KMS-11 (cell line): ENCODE results near the gene ISOC1.

ENCODE experiments used
- H2AFZ ChIP-seq: fragments of 200-600 bp; sonication (generic); 2 replicates; pipeline ENCODE4 v1.6.1; 2016; ENCODE audit warnings: antibody characterized with exemption, mixed run types, low read depth
- H3K27ac ChIP-seq: fragments of 200-600 bp; sonication (generic); 2 replicates; pipeline ENCODE4 v1.6.1; 2016; ENCODE audit warnings: mild to moderate bottlenecking, mixed run types
- H3K27me3 ChIP-seq: fragments of 200-600 bp; sonication (generic); 2 replicates; pipeline ENCODE4 v1.6.1; 2017; ENCODE audit warnings: mild to moderate bottlenecking, low read depth, mixed run types, moderate library complexity; ENCODE audit not compliant: insufficient read depth
- H3K36me3 ChIP-seq: fragments of 200-600 bp; sonication (generic); 2 replicates; pipeline ENCODE4 v1.6.1; 2017; ENCODE audit warnings: mild to moderate bottlenecking, mixed run types; ENCODE audit not compliant: insufficient read depth
- H3K4me1 ChIP-seq: fragments of 200-600 bp; sonication (generic); 2 replicates; pipeline ENCODE4 v1.6.1; 2016; ENCODE audit warnings: mild to moderate bottlenecking, low read depth, mixed run types; ENCODE audit not compliant: poor library complexity, severe bottlenecking
- H3K4me2 ChIP-seq: fragments of 200-600 bp; sonication (generic); 2 replicates; pipeline ENCODE4 v1.7.0; 2016; ENCODE audit warnings: mild to moderate bottlenecking, mixed run types
- H3K4me3 ChIP-seq: fragments of 200-600 bp; sonication (generic); IDR thresholded peaks from 2 replicates; pipeline ENCODE4 v1.6.1; 2017; ENCODE audit warnings: low read depth, low read length, mixed read lengths; ENCODE audit not compliant: insufficient read depth
- H3K79me2 ChIP-seq: fragments of 200-600 bp; sonication (generic); 2 replicates; pipeline ENCODE4 v1.6.1; 2016; ENCODE audit warnings: low read depth, mixed run types; ENCODE audit not compliant: insufficient read depth
- H3K9ac ChIP-seq: fragments of 200-600 bp; sonication (generic); 2 replicates; pipeline ENCODE4 v1.6.1; 2016; ENCODE audit warnings: mild to moderate bottlenecking, mixed run types
- H4K20me1 ChIP-seq: fragments of 200-600 bp; sonication (generic); 2 replicates; pipeline ENCODE4 v1.6.1; 2016; ENCODE audit warnings: mild to moderate bottlenecking, mixed run types; ENCODE audit not compliant: insufficient read depth
- CTCF ChIP-seq: fragments of 200-600 bp; sonication (generic); conservative IDR thresholded peaks from 2 replicates; pipeline ENCODE4 v1.6.1; 2017; ENCODE audit warnings: low read depth, mild to moderate bottlenecking, antibody characterized with exemption, low read length, moderate library complexity, mixed read lengths

ISOC1 gene

GRCh38 chr5:129094087-129094923 is at the start of gene ISOC1:
ISOC1 (plus strand) TSS chr5:129094749; CDS start chr5:129094767, 18 bp downstream.
- Histone ChIP-seq H4K20me1 (no peaks in the 10 kb centered on the region), H3K79me2 (peaks cover 13% of the 10 kb centered on the region; the same call in 1 of the 2 replicates), H3K4me3 (no peak within 1 kb of the TSS), H3K4me2 (peak within 1 kb of the TSS; percentile 64), H2AFZ (peak within 1 kb of the TSS; percentile 97), H3K27ac (peak within 1 kb of the TSS; percentile 49; the same call in 1 of the 2 replicates), H3K27me3 (no peaks in the 10 kb centered on the region), H3K36me3 (no peaks in the 10 kb centered on the region), H3K4me1 (peaks cover 12% of the 10 kb centered on the region), H3K9ac (peak within 1 kb of the TSS; percentile 69)
- no peak for TF ChIP-seq CTCF

DNA sequence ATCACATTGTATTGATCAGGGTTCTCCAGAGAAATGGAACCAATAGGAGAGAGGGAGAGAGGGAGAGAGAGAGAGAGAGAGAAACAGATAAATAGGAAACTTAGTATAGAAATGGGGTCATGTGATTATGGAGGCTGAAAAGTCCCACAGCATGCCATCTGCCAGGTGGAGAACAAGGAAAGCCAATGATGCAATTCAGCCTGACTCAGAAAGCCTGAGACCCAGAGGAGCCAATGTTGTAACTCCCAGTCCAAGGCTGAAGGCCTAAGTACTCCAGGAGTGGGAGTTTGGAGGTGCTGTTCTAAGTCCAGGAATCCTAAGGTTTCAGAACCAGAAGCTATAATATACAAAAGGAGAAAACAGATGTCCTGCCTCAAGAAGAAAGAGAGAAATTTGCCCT is 48.4 kb upstream of the ISOC1 start:
- H2AFZ ChIP-seq = no peak overlapping the region
- H3K79me2 ChIP-seq = no peaks in the 10 kb centered on the region
- no peaks in the 10 kb centered on the region for H3K4me1 ChIP-seq
- no peak overlapping the region for H3K4me2 ChIP-seq
- no peaks in the 10 kb centered on the region for H3K27me3 ChIP-seq
- no peaks in the 10 kb centered on the region for H4K20me1 ChIP-seq
- H3K36me3 ChIP-seq = no peaks in the 10 kb centered on the region
- no peak for TF ChIP-seq CTCF
- H3K9ac ChIP-seq = no peak overlapping the region
- H3K27ac ChIP-seq = no peak overlapping the region
- no peak overlapping the region for H3K4me3 ChIP-seq

- no peaks in the 10 kb centered on the region for H4K20me1 ChIP-seq
- H3K4me3 ChIP-seq = no peak overlapping the region
- H3K4me1 ChIP-seq = no peaks in the 10 kb centered on the region
- TF ChIP-seq CTCF = no peak
- H2AFZ ChIP-seq = no peak overlapping the region
- H3K27ac ChIP-seq = no peak overlapping the region
- no peaks in the 10 kb centered on the region for H3K27me3 ChIP-seq
- no peaks in the 10 kb centered on the region for H3K79me2 ChIP-seq
- no peak overlapping the region for H3K9ac ChIP-seq
- H3K36me3 ChIP-seq = no peaks in the 10 kb centered on the region
- H3K4me2 ChIP-seq = no peak overlapping the region
Observed at GRCh38 chr5:129048509-129048908, 46.0 kb upstream of the ISOC1 start.

DNA sequence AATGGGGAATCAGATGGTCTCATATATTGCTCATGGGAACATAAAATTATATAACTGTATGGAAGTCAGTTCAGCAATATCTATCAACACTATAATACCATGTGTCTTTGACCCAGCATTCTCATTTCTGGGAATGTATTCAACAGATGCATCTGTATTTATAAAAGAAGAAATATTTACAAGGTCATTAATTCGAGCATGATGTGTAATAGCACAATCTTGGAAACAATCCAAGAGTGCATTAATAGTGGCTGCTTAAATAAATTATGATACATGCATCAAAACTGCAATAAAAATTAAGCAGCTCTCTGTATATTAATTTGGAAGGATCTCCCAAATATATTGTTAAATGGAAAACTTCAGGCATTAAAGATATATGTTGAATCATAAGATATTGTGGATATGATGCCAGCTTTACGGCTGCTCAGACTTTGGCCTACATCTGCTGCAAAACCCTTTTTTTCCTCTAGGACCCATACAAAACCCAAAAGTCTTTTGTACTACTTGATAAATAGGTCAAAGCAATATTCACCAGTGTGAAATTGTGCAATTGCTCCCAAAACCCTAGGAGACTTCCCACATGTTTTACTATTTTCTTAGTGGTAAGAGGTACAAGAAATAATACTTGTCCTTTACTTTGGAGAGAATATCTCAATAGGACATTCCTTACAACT is 45.3 kb upstream of the ISOC1 start:
- Histone ChIP-seq H3K4me2 (no peak overlapping the region), H2AFZ (no peak overlapping the region), H3K27ac (no peak overlapping the region), H3K27me3 (no peaks in the 10 kb centered on the region), H3K79me2 (no peaks in the 10 kb centered on the region), H3K9ac (no peak overlapping the region), H3K4me1 (no peaks in the 10 kb centered on the region), H4K20me1 (no peaks in the 10 kb centered on the region), H3K4me3 (no peak overlapping the region), H3K36me3 (no peaks in the 10 kb centered on the region)
- TF ChIP-seq CTCF = no peak
